Stimulated activated CD4-positive, alpha-beta T cell treated with anti-CD3 and anti-CD28 coated beads, Interleukin-12 subunit alpha, Interleukin-12 subunit beta, amount 100 ng/mL, for 4 hours (primary cell): Measurements from ENCODE around the gene ACVRL1.

Experiments
- DNase-seq: peaks from one replicate; pipeline ENCODE4 v3.0.0-alpha.2; 2020

The ACVRL1 gene

DNA sequence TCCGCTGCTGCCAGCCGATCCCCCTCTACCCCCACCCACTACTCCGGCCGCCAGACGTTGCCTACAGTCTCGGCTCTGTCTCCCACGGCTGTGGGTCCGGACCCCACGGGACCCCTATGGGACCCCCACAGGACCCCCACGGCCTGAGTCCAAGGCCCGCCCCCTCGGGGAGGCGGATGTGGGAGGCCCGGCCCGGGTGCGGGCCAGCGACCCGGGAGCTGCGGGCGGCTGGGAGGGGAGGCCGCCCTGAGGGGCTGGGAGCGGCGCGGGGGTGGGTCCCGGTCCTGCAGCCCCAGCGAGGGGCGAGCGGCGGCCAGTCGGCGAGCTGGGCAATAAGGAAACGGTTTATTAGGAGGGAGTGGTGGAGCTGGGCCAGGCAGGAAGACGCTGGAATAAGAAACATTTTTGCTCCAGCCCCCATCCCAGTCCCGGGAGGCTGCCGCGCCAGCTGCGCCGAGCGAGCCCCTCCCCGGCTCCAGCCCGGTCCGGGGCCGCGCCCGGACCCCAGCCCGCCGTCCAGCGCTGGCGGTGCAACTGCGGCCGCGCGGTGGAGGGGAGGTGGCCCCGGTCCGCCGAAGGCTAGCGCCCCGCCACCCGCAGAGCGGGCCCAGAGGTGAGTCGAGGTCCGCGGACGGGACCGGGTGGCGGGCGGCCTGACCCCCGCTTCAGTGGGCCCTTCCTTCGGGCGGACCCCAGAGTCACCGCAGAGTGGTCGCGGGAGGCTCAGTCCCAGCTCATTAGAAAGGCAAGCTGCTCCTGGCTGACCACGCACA, at the start of gene ACVRL1:
TSS of gene ACVRL1 (plus strand) at position 422 of the 773 bp plus-strand sequence. CDS start 4,971 bp downstream, outside the sequence.
- no peak for DNase-seq

DNA sequence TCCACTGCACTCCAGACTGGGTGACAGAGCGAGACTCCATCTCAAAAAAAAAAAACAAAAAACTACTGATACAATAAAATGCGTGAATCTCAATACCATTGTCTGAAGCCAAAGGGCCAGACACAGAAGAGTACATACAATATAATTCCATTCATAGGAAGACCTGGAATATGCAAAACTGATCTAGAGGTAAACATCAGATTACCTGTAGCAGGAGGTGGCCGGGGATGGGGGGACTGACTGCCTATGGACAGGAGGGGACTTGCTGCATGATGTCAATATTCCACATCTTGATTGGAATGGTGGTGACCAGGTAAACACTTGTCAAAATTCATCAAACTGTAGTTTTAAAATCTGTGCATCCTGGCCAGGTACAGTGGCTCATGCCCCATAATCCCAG, 46.3 kb upstream of the ACVRL1 start:
- no peak for DNase-seq

- no peak for DNase-seq
These were observed 44.4 kb upstream of the ACVRL1 start for GRCh38 chr12:51862947-51863346.

DNA sequence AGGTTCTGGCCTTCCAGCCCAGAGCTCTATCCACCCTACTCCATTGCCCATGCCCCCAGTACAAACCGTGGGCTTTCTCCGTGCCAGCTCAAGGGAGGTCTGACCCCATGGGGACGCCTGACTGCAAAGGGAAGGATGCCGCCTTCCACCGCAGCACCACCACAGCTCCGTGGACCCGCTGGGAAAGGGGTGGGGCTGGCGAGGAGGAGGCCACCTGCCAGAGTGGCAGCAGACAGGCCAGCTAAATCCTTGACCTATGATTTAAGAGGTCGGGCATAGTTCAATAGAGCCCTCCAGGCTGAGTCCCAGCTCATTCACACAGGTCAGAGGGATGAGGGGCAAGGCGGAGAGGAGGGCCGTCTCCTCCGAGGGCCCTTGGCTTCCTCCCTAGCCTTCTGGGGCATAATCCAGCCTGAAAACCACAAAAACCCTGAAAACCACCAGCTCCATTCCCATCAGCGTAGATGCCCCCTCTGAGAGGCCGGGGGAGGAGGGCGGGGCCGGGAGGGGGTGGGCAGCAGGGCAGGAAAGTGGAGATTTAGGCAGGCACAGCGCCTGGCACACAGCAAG, 43.9 kb upstream of the ACVRL1 start:
- no peak for DNase-seq

DNA sequence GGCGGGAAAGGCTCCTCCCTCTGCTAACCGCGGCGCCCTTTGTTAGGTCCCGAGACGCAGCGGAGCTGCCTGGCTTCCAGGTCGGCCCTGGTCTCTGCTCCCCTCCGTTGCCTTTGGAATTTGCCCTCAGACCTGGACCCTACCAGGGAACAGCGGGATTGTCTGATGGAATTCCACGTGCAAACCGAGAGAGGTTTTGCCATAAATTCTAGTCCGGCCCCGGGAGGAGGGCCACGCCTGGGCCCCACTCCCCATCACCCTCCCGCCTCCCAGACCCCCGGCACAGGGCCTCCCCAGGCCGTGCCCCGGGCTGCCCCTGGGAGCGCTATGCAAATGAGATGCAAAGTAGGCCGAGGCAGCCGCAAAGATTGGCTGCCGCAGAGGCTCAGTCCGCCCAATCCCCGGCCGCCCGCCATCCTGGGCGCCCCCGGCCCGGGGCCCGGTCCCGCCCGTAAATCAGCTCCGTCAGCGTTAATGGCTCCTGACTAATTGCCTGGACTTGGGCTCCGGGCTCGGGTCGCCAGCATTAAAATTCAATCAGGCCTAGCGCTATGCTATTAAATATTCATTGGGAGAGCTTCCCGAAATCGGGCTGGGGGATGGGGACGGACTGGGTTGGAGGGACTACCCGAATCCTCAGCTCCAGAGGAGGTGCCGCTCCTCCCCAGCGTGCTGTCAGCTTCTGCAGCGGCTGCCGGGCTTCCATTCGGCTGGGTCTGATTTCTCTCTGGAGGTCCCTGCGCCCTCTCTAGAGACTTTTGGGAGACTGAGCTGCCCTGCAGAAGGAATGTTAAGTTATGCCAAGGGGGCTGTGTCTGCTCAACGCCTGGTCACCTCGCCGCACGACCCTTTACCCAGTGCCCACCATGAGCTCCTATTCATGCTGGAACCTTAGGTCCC, 43.1 kb upstream of the ACVRL1 start:
- peak; percentile 16 for DNase-seq

DNA sequence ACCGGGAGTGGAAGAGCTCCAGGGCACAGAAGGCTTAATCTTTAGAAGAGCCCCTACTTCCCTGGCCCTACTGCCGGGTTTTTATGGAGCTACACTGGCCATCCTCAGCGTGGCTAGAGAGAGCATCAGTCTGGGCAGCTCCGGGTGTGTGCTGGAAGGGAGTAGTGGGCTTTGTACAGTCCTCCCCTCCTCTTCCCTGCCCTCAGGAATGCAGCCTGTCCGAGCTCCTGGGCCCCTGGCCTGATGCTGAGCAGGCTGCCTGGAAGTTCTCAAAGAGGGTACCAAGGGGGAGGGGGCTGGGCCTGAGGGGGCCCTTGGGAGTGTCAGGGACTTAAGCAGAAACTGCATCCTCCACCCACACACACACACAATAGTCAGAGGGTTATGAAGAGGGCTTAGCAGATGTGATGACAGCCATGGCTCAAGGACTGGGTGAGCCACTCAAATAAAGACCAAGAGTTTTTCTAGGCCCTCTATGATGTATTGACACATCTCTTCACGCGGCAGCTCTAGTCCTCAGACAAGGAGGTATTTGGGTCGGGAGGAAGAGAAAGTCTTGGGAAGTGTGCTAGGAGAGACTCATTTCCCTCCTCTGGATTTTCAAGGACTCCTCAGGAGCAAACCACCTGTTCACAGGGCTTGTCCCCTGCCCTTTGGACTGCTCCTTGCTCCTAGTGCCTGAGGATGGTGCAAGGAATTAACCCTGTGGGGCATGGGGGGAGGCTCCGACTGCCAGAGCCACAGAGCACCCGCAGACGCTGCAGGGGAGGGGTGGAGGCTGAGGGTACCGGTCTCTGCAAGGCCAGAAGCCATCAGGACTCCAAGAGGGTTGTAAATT, 42.3 kb upstream of the ACVRL1 start:
- DNase-seq: no peak

- DNase-seq: no peak
These were observed 41.5 kb upstream of the ACVRL1 start for GRCh38 chr12:51865757-51866270.

GRCh38 chr12:51866324-51866723, 41.0 kb upstream of the ACVRL1 start:
- DNase-seq: no peak

- DNase-seq: no peak
These were observed 40.5 kb upstream of the ACVRL1 start for GRCh38 chr12:51866762-51867161.

GRCh38 chr12:51867371-51867770, 39.9 kb upstream of the ACVRL1 start:
- DNase-seq: no peak

DNA sequence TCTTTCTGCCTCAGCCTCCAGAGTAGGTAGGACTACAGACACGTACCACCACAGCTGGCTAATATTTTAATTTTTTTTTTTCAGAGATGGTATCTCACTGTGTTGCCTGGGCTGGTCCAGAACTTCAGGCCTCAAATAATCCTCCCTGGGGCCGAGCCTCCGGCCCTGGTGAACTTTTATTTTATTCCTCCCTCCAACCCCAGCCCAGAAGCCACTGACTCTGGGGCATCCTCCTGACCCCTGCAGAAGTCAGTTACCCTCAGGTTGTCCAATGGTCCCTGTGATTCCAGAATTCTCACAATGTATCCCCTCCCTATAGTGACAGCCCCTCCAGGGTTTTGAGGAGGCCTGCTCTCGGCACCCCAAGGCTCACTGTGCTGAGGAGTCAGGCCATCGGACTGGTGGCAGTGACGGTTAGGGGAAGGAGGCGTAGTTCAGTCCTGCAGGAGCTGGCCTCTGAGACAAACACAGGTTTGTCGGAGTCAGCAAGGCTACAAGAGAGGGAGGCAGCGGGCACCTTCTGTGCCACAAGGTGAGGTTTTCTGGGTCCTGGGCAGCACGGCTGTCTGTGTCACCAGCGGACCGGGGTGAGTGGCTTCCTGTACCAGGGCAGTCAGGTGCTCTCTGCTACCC, 39.4 kb upstream of the ACVRL1 start:
- DNase-seq: no peak

- DNase-seq: no peak
These were observed 38.3 kb upstream of the ACVRL1 start for GRCh38 chr12:51868821-51869495.

GRCh38 chr12:51869496-51869865, 37.8 kb upstream of the ACVRL1 start:
- DNase-seq: no peak

DNA sequence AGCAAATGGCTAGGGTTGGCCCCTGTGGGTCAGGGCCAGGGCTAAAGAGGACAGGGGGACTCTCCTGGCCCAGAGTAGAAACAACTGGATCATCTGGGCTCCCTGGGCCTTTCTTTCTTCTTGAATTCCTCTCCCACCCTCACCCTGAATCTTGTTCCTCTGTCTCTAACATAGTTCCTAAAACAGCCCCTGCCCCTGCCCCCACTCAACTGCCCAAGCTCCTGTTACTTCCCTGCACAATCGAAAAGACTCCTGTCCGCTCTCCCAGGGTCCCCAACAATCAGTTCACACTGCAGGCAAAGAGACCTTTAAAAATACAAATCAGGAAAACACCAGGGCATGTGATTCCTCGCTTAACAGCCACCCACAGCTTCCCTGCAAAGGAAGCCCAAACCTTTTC, 37.4 kb upstream of the ACVRL1 start:
- DNase-seq: no peak

DNA sequence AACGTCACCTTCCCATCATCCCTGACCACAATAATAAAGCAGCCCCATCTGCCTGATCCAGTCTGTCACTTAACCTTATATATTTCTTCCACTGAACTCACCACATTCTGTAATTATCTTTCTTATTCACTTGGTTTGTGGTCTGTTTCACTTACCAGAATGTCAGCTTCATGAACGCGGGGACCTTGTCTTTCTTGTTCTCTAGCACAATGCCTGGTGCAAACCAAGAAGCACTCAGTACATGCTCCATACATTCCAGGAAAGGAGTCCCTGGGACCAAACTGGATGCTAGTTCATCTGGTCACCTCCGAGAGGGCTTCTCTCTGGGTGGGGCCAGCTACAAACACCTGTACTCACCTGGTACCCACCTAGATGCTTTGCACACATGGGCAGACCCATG, 36.8 kb upstream of the ACVRL1 start:
- no peak for DNase-seq

- DNase-seq: no peak
These were observed 36.2 kb upstream of the ACVRL1 start for GRCh38 chr12:51871126-51871525.

DNA sequence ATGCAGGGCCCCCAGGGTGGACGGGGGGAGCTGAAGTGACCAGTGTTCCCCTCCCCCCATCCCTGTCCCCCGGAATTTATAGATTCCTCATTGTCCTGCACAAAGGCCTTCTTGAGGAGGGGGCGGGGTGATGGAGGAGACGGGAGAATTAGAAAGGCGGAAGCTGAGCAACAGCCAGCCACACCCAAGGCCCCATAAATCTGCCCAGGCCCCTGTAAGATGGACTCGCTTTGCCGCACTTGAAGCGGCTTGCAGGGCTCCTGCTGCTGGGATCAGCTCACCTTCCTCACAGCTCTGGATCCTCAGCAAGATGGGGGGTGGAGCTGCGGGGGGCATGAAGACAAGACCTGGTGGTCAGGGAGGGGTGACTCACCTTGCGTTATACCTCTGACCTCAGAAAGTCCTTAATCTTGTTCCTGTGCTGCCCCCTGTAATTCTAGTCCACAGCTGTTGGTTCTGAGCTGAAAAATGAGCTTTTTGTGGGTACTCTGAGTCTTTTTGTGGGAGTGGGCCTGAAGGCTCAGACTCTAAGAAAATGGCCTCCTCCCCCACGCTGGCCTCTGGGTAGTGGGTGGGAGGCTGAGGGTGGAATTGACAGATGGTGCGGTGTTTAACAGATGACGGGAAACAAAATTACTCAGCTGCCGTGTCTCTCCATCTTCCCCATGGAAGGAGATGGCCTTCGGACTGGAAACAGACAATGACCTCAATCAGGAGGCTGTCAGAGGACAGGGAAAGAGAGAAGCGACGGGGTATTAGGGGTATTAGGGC, 35.2 kb upstream of the ACVRL1 start:
- DNase-seq: no peak

DNA sequence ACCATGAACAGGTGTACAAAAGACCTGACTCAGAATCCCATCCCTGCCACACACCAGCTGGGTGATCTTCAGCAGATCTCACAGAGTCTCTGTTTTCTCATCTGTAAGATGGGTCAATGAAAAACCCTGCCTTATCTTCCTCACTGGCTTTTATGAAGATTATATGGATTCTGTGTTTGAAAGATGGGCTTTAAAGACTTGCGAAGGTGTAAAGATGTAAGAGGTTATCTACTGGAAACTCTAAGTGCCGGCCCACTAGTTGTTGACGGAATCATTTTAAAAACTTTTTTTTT, 34.7 kb upstream of the ACVRL1 start:
- DNase-seq: no peak

DNA sequence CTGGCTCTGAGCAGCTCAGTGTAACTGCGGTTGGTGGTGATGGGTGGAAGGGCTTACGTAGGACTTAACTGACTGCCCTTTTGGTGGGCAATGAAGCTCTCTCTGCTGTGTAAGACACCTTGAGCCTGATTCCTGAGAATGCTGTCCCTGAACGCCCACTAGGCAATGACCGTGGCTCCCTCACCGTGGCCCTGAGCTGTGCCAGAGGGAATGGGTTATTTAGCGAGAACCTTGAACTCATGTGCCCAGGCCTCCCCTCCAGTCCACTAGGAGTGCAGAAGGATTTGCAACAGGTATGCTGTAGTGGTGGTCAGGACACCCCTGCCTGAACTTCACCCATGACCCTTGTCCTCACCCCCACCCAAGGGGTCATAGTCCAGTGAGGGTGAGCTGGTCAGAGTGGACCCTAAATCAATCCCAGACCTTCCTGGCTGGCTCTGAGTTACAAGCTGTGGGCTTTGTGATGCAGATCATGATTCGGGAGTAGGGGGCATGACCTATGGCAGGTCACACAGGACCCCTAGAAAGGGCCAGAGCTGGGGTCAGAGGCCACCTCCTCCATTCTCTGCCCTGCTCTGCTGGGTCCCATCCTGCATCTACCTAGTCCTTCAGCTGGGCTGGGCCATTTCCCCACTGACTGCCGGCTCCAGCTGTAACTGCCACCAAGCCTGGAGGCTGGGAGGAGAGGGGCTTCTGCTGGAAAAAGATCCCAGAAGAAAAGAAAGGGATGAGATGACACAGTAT, 33.9 kb upstream of the ACVRL1 start:
- DNase-seq: no peak

DNA sequence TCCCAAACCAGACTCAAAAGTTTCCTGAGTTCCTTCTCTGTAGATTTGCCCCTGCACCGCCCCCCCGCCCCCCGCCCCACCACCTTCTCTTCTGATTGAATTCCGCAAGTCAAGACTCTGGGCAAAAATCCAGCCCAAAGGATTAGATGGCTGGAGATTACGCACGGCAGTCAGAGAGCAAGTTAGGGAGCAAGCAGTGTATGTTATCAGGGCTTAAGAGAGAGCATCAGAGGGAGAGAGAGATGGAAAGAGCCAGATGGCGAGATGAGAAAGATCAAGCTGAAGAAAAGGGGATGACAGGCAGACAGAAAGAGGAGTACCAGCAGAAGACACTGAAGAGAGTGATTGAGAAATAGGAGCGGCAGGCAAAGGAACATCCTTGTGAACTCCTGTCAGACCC, 33.3 kb upstream of the ACVRL1 start:
- no peak for DNase-seq
